ENCODE data around the gene KIR3DL3. TPM values are rescaled to one million over a fixed set of nuclear protein-coding genes. Genes with fewer than 3 reads are reported as not detected.
"Not testable (repeated sequence)": the region's sequence is repeated elsewhere in the genome, so short reads cannot be mapped to it uniquely, and the experiment has no call there.

The KIR3DL3 gene
- total RNA-seq, 1 donor from 2014 or later = not detected

GRCh38 chr19:54684527-54684926, 39.7 kb upstream of the KIR3DL3 start:
- Histone ChIP-seq H3K27me3 (peaks cover 26% of the 10 kb centered on the region), H3K36me3 (no peaks in the 10 kb centered on the region), H3K4me1 (no peaks in the 10 kb centered on the region), H3K27ac (no peak overlapping the region), H3K4me3 (no peak overlapping the region), H3K9me3 (no peaks in the 10 kb centered on the region)
- no peak for TF ChIP-seq CTCF (IDR thresholded peaks at IDR 0.05)
- ATAC-seq (peak; percentile 63), DNase-seq (no peak)
- intact Hi-C loops (cut with DNase I) = no loop called here

GRCh38 chr19:54691582-54692297, 32.5 kb upstream of the KIR3DL3 start:
- intact Hi-C loops (cut with DNase I) = no loop called here
- no peak for TF ChIP-seq CTCF (IDR thresholded peaks at IDR 0.05)
- no peaks in the 10 kb centered on the region for H3K4me1 ChIP-seq
- no peak overlapping the region for H3K27ac ChIP-seq
- DNase-seq (no peak), ATAC-seq (peak; percentile 52)
- no peaks in the 10 kb centered on the region for H3K9me3 ChIP-seq
- H3K27me3 ChIP-seq = peaks cover 16% of the 10 kb centered on the region
- no peak overlapping the region for H3K4me3 ChIP-seq
- no peaks in the 10 kb centered on the region for H3K36me3 ChIP-seq

DNA sequence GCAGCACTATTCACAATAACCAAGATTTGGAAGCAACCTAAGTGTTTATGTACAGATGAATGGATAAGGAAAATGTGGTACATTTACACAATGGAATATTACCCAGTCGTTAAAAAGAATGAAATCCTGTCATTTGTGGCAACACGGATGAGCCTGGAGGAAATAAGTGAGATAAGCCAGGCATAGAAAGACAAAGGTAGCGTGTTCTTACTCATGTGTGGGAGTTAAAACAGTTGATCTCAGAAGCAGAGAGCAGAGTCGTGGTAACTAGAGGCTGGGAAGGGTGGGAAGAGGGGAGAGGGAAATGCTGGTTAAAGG, 32.0 kb upstream of the KIR3DL3 start:
- H3K27me3 ChIP-seq = peaks cover 16% of the 10 kb centered on the region
- intact Hi-C loops (cut with DNase I) = no loop called here
- DNase-seq (no peak), ATAC-seq (no peak)
- H3K4me3 ChIP-seq = no peak overlapping the region
- no peaks in the 10 kb centered on the region for H3K4me1 ChIP-seq
- H3K27ac ChIP-seq = no peak overlapping the region
- H3K36me3 ChIP-seq = no peaks in the 10 kb centered on the region
- TF ChIP-seq CTCF (IDR thresholded peaks at IDR 0.05) = no peak
- H3K9me3 ChIP-seq = no peaks in the 10 kb centered on the region

DNA sequence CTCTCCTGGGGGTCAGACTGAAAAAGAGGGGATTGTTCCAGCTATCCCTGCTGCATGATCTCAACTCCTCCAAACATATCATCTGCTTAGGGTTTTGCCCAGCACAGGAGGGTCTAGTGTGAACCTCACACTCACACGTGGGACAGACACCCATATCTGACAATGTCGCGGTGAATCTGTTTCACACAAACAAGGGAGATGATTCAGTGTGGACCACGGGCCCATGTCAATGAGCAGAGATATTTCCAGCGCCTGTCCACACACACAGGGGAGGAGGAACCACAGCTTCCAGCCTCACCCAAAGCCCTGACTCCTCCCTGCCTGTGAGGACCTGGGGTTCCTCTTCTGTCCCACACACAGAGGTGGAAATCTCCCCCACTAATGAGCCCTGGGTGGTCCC, 29.6 kb upstream of the KIR3DL3 start:
- ATAC-seq (peak; percentile 40), DNase-seq (no peak)
- no peaks in the 10 kb centered on the region for H3K36me3 ChIP-seq
- TF ChIP-seq CTCF (IDR thresholded peaks at IDR 0.05) = no peak
- no peak overlapping the region for H3K27ac ChIP-seq
- H3K9me3 ChIP-seq = no peaks in the 10 kb centered on the region
- H3K27me3 ChIP-seq = peaks cover 10% of the 10 kb centered on the region
- no peak overlapping the region for H3K4me3 ChIP-seq
- H3K4me1 ChIP-seq = no peaks in the 10 kb centered on the region
- intact Hi-C loops (cut with DNase I) = no loop called here

DNA sequence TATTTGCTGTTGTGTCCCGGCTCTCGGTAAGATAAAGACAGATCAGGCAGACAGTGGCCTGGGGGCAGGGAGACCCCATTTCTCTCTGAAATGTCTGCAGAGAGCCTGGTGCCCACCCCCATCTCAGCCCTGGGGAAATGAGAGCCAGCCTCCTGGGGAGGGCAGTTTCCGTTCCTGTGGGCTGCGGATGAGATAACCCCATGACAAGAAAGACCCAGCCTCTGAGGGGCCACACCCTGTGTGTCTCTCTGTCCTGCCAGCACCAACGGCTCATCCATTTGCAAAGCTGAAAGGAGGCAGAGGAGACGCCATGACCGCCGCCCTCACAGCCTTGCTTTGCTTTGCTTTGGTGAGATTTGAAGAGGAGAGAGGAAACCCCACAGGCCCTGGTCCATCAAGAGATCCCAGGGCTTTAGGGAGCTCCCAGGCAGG, 28.1 kb upstream of the KIR3DL3 start:
- DNase-seq (no peak), ATAC-seq (peak; percentile 16)
- no peak for TF ChIP-seq CTCF (IDR thresholded peaks at IDR 0.05)
- intact Hi-C loops (cut with DNase I) = no loop called here
- Histone ChIP-seq H3K9me3 (no peaks in the 10 kb centered on the region), H3K4me1 (no peaks in the 10 kb centered on the region), H3K27me3 (peaks cover 11% of the 10 kb centered on the region), H3K4me3 (no peak overlapping the region), H3K36me3 (no peaks in the 10 kb centered on the region), H3K27ac (no peak overlapping the region)

DNA sequence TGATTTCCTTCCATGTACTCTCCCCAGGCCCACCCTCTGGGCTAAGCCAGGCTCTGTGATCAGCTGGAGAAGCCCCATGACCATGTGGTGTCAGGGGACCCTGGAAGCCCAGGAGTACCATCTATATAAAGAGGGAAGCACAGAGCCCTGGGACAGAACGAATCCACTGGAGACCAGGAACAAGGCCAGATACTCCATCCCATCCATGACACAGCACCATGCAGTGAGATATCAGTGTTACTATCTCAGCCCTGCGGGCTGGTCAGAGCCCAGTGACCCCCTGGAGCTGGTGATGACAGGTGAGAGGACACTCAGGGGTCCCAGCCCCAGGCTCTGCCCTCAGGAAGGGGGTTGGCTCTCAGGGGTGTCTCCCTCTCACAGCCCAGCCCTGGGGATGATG, 27.5 kb upstream of the KIR3DL3 start:
- Histone ChIP-seq H3K4me3 (no peak overlapping the region), H3K36me3 (no peaks in the 10 kb centered on the region), H3K9me3 (no peaks in the 10 kb centered on the region), H3K27me3 (peaks cover 11% of the 10 kb centered on the region), H3K4me1 (no peaks in the 10 kb centered on the region), H3K27ac (no peak overlapping the region)
- intact Hi-C loops (cut with DNase I) = no loop called here
- peak; percentile 8 for ATAC-seq
- TF ChIP-seq CTCF (IDR thresholded peaks at IDR 0.05) = no peak
- no peak for DNase-seq

DNA sequence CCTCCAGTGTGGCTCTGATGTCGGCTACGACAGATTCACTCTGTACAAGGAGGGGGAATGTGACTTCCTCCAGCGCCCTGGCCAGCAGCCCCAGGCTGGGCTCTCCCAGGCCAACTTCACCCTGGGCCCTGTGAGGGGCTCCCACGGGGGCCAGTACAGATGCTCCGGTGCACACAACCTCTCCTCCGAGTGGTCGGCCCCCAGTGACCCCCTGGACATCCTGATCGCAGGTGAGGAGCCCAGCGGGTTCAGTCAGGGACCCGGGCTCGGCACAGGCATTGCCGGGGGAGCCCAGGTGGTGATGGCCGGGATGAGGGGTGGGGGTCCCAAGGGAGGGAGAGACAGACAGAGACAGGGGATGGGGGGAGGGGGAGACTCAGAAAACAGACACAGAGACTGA, 26.5 kb upstream of the KIR3DL3 start:
- H3K36me3 ChIP-seq; ATAC-seq; H3K9me3 ChIP-seq; H3K4me1 ChIP-seq; intact Hi-C loops (cut with DNase I); H3K4me3 ChIP-seq; H3K27ac ChIP-seq; DNase-seq: not testable (repeated sequence)
- peaks cover 11% of the 10 kb centered on the region for H3K27me3 ChIP-seq
